HG03354 (cell line): ENCODE data around the gene ALAS2.
A peak's percentile ranks its signal among the peaks of the same experiment; 100 is the strongest.
"Not testable (repeated sequence)": the region's sequence is repeated elsewhere in the genome, so short reads cannot be mapped to it uniquely, and the experiment has no call there.

Source experiments
- ATAC-seq: cut with Tn5 transposase; IDR thresholded peaks from one replicate; pipeline ENCODE4 v1.9.1; 2021; ENCODE audit warnings: mild to moderate bottlenecking; ENCODE audit not compliant: unreplicated experiment, poor library complexity, severe bottlenecking

Gene ALAS2

DNA sequence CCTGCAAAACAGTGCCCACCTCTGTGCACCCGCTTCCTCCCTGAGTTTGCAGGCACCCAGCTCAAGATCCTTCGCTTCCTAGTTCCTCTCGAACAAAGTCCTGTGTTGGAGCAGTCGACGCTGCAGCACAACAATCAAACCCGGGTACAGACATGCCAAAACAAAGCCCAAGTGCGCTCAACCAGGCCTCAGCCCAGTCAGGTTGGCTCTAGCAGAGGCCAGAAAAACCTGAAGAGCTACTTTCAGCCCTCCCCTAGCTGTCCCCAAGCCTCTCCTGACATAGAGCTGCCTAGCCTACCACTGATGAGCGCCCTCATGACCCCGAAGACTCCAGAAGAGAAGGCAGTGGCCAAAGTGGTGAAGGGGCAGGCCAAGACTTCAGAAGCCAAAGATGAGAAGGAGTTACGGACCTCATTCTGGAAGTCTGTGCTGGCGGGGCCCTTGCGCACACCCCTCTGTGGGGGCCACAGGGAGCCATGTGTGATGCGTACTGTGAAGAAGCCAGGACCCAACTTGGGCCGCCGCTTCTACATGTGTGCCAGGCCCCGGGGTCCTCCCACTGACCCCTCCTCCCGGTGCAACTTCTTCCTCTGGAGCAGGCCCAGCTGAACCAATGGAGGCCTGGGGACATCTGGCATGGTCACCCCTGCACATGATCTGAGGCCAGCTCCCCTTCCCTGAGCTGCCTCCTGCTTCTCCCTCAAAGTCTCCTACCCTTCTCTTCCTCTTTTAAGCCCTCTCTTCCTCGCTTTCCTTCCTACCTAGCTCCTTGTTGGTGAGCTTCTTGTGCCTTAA, 23.8 kb downstream of the ALAS2 start:
- no peak for ATAC-seq

DNA sequence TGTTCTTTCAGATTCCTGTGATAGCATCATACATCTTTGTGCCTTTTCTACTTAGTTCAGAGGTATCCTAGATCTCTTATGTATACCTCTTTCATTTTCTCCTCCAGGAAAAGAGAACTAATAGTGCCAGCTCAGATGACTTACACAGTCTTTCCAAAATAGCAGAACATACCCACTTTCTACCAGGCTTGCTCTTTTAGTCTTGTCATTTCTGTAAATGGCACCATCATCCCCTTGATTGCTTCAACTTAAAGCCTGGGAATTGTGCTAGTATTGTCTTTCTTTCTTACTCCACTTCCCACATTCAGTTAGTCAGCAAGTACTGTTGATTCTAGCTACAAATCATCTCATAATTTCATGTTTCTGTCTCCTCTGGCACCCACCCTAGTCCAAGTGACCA, 25.5 kb downstream of the ALAS2 start:
- no peak for ATAC-seq

DNA sequence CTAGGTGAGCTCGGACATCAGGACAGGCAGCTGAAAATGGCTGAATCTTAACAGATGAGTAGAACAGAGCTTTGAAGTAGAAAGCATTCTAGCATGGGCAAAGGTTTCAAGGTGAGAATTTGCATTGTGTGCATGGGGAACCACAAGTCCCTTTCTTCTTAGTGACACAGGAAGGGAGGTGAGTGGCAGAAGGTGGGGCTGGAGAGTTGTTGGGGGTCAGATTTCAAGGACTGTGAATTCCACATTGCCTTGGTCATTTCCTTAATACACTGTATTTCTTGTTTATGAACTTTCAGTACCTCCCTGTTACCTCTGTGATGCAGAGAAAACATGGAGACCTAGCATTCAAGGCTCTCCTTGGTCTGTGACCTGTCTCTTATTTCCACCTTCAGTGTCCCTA, 26.5 kb downstream of the ALAS2 start:
- ATAC-seq, result no peak

DNA sequence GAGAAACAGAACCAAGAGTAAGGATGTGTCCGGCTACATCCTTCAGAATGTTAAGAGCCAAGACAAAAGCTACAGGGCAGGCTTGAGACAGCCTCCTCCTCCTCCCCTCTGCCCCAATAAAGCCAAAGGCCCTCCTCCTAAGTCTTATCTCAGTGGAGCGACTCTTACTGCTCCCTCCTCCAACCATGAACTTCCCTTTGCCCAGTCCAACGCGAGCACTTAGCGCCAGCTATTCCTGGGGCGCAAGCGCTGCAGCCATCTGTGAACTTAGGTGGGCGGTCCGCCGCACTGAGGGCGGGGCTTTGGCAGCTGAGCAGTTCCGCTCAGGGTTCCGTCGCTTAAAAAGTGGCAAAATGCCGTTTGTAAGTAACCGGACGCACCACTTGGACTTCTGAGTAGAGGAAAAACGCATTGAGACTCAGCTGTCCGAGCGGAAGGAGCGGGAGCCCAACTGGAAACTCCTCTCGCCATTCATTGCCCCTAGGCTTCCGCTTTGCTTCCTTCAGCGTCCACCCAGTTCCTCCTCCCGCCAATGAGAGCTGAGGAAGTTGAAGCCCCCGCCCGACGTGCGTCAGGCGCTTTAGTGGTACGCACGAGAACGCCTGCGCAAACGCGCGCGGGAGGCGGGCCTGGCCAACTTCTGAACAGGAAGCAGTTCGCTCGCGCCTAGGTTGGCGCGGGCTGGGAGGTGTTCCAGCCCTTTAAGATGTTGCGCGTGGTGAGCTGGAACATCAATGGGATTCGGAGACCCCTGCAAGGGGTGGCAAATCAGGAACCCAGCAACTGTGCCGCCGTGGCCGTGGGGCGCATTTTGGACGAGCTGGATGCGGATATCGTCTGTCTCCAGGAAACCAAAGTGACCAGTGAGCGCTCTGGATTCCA, 30.8 kb downstream of the ALAS2 start, which contains the start of gene APEX2:
APEX2 (plus strand) TSS at position 647 of the 882 bp plus-strand sequence; CDS start at position 707, 60 bp downstream.
- peak; percentile 95 for ATAC-seq

DNA sequence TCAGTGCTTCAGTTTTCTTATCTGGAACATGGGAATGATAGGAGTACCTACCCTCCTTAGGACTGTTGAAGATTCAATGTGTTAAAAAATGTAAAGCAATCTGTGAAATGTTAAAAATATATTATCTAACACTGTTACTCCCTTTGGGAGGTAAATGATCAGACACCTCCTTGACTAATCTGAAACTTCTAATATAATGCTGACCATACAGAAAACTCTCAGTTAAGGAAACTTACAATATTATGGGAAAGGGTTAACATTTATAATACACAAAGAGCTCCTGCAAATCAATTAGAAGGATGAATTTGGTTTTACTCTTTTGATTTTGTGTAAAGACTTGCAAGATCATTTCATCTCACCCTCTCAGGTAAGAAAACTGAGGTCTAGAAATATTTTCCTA, 35.2 kb downstream of the ALAS2 start:
- ATAC-seq, result no peak

DNA sequence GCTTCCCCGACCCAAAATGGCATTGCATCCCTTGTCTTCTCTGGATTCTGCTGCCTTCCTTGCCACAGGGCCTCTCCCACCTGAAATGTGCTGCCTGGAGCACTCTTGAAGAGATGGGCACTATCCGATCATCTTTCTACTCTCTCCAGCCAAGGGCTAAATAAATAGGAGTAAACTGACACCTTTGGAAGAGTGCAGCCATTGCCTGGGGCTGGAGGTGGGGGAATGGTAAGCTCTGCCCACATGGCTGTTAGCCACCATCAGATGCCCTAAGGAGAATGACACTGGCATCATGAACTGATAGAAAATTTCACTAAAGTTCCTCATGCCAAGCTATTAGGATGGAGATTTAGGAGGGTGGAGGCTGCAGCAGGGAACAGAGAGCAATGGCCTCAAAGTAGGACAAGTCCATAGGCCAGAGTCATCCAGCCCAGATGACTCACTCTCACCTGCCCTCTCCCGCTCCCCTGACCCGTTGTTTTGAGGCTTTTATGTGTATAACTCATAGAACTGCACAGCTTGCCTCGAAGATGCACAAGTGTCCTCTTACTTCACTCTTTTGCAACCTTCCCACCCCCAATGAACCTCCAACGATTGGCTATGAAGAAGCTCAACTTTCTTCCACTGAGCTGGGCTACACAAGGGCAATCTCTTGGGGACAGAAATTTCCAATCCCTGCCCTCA, 36.0 kb downstream of the ALAS2 start:
- ATAC-seq, result no peak

DNA sequence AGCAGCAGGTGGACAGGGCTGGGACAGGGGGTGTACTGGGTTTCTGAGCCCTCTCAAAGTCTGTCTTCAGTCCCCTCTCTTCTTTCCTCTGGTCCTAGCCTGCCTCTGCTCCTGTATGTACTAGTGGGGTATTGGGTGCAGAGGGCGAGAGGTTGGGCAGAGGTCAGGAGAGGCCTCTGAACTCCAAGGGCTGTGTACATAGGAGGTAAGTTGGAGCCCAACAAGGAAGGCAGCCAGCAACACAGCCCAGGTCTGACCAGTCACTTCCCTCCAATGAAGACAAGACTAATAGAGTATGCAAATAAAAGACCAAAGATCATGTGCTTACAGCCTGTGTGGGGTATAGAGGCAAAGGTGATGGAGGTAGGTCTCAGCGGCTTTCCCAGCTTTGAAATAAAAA, 36.7 kb downstream of the ALAS2 start, which contains the start of gene PFKFB1:
PFKFB1 (minus strand) TSS at position 90 of the 400 bp plus-strand sequence. CDS start 181 bp downstream, outside the sequence.
- ATAC-seq, result no peak

DNA sequence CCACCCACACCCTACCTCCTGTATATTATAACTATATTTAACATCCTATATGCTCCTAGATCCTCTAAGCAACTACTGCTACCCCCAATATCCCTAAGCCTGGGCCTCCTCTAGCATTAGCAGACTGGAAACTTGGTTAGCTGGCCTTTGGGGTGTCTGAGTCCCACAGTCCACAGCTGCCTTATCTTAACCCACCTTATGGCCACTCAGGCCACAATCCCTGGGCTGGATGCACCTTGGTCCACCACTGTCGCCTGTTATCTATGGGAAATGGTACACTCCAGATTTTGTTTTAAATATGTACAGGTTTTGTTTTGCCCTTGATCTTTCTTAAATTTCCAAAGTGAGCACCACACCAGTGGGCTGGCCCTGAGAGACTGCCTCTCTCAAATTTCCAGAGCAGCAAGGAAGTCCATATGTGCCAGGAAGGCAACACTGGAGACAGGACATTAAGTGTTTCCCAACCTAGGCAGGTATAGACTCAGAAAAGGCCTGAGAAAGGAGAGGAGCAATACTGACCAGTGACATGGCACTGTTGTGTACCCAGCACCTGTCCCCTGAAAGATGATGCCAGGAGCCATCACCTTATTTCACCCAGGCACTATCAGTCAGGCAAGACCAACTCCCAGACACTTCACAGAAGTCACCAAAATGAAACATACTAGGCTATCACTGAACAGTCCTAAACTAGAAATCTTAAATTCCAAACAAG, 37.7 kb downstream of the ALAS2 start:
- no peak for ATAC-seq

DNA sequence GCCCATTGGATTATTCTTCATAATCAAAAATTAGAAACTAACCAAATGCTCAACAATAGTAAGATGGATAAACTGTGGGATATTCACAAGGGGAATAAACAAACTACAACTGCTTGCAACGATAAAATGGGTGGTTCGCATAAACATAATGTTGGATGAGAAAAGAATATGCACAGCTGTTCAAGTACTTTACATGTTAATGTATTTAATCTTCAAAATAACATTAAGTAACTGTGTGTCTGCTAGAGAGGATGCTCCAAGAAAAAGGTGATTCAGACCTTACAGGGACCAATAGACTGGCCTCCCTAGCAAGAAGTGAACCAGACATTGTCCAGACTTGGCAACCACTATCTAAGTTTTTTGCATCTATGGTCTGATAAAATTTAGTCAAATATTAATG, 39.1 kb downstream of the ALAS2 start:
- no peak for ATAC-seq

DNA sequence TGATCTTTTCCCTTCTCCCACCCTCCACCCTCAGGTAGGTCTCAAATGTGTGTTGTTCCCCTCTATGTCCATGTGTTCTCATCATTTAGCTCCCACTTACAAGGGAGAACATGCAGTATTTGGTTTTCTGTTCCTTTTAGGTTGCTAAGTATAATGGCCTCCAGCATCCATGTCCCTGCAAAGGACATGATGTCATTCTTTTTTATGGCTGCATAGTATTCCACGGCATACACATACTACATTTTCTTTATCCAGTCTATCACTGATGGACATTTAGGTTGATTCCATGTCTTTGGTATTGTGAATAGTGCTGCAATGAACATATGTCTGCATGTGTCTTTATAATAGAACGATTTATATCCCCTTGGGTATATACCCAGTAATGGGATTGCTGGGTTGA, 47.5 kb downstream of the ALAS2 start:
- not testable (repeated sequence) for ATAC-seq

DNA sequence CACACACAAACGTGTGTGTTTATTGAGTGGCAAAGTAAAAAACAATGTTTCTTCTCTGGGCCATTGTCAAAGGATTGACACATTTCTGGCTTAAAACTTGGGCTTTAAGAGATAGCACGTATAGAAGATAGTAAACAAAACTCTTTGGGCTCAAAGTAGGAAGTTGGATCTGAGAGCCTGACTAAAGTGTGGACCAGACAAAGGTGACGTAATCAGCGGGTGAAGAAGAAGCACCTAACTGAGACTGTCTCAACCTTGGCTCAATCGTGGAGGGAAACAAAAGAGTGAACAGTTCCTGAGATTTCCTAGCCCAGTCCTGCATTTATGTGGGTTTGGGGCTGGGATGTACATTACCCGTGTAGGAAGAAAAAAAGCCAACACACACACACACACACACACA, 50.4 kb downstream of the ALAS2 start:
- ATAC-seq, result no peak

DNA sequence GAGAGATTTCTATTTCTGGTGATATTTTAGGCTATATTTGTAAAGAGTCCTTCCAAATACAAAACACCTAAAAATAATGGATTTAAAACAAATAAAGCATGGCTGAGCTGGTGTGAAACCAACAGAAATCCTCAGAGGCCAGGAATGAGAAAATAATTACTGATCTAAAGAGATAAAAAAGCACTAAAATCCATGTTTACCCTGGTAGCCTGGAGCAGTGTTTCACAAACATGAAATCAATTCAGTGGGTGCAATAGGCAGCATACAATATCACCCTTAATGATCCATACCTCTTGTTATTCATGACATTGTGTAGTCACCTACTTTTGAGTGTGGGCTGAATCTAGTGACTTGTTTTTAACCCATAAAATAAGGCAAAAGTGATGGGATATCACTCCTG, 51.3 kb downstream of the ALAS2 start:
- no peak for ATAC-seq

DNA sequence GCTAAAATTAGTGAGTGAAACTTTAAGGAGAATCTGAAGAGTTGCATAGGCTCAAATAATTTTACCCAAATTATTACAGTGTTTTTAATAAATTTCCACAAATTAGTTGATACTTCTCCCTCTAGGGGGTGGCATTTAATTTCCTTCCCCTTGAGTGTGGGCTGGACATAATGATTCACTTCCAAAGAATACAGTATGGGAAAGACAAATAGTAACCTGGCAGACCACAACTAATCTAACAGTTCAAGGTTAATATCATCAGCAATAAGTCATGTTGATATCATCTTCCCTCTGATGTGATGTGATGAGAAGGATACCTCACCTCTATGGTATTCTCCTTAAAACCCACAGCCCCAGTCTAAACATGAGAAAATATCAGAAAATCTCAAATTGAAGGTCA, 52.3 kb downstream of the ALAS2 start:
- no peak for ATAC-seq

DNA sequence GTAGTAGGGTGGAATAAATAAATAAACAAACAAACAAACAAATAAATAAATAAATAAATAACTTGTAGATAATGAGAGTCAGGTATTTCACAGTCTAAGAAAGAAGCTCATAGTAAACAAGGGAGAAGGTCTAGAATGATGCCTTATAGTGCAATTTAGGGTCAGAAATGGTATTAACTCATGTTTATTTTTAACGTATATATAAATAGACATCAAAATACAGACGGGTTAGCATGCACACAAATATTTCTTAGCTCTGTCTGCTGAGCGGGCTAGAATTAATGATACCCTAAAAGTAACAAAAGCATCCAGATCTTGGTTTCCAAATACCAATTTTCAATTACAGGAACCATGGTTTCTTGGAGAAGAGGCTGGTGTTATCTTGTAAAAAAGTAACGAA, 53.4 kb downstream of the ALAS2 start:
- no peak for ATAC-seq

DNA sequence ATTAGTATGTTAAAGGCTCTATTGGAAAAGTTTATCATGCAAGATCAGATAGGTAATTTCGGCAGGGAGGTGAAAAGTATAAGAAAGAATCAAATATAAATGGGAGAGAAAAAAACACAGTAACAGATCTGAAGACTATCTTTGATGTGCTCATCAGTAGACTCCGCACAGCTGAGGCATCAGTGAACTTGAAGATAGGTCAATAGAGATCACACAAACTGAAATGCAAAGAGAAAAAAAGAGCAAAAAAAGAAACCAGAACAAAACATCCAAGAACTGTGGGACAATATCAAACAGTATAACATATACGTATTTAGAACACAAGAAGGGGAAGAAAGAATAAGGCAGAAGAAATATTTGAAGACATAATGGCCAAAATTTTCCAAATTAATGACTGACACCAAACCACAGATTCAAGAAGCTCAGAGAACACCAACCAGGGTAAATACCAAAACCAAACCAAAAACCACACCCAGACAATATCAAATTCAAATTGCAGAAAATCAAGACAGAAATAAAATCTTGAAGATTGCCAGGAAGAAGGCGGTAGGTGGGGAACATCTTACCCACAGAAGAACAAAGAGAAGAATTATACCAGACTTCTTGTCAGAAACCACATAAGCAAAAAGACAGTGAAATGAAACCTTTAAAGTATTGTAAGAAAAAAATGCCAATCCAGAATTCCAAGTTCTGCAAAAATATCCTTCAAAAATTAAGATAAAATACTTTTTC, 65.8 kb downstream of the ALAS2 start:
- ATAC-seq, result no peak

DNA sequence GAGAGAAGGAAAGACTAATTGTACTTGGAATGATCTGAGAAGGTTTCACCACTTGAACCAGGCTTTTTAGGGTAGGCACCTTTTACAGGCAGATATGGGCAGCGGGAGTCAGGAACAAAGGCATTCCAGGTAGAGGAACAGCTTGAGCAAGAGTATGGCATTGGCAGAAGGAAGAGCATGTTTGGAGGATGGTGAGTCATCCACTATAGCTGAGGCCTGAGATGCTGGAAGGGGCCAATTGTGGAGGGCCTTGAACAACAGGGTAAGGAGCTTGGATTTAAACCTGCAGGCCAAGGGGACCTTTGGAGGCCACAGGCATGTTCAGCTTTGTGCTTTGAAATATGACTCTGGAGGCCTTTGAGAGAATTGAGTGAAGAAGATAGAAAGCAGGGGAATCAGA, 69.0 kb downstream of the ALAS2 start:
- no peak for ATAC-seq
